Uterus (tissue), 2 donors: ENCODE data around the gene KMT2E.

ENCODE experiments used
- POLR2A ChIP-seq, 2 donors: fragments of 450-650 bp; IDR thresholded peaks; one replicate each; pipeline ENCODE4 v1.6.1; 2016; ENCODE audit warnings: antibody characterized with exemption in 2 of 2, mild to moderate bottlenecking in 1 of 2, moderate library complexity in 1 of 2
- TF ChIP-seq, protein P1 (sequence below), 4 experiments: fragments of 200-600 bp in 2 of 4; fragments of 450-650 bp in 2 of 4; sonication (generic) in 2 of 4; IDR thresholded peaks; one replicate each; pipeline ENCODE4 v1.5.1; 2016 to 2019; ENCODE audit warnings: antibody characterized with exemption in 4 of 4, mild to moderate bottlenecking in 2 of 4, moderate library complexity in 1 of 4

DNA sequence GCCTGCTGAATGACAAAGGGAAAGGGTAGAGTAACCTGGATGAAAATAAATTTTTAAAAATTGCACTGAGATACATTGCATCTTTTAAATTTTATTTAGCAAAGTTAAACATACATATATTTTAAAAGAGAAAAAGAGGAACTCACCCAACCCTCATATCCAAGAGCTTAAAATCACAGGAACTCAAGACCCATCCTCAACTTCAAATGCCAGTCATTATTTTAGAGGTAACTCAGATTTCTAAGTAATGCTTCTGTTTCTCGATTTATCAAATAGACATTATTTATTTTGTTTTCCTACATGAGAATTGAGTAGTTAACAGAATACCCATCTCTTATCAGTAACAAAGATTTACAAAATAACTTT, 32.4 kb upstream of the KMT2E start:
- no peak for TF ChIP-seq POLR2A (IDR thresholded peaks at IDR 0.05)
- TF ChIP-seq, protein P1, sequence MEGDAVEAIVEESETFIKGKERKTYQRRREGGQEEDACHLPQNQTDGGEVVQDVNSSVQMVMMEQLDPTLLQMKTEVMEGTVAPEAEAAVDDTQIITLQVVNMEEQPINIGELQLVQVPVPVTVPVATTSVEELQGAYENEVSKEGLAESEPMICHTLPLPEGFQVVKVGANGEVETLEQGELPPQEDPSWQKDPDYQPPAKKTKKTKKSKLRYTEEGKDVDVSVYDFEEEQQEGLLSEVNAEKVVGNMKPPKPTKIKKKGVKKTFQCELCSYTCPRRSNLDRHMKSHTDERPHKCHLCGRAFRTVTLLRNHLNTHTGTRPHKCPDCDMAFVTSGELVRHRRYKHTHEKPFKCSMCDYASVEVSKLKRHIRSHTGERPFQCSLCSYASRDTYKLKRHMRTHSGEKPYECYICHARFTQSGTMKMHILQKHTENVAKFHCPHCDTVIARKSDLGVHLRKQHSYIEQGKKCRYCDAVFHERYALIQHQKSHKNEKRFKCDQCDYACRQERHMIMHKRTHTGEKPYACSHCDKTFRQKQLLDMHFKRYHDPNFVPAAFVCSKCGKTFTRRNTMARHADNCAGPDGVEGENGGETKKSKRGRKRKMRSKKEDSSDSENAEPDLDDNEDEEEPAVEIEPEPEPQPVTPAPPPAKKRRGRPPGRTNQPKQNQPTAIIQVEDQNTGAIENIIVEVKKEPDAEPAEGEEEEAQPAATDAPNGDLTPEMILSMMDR (IDR thresholded peaks at IDR 0.05): no peak
